K562 (cell line): ENCODE results near the gene CLEC2D. TPM values are rescaled to one million over a fixed set of nuclear protein-coding genes. Genes with fewer than 3 reads are reported as not detected.
"Not testable (repeated sequence)": the region's sequence is repeated elsewhere in the genome, so short reads cannot be mapped to it uniquely, and the experiment has no call there.

Source experiments
- ATAC-seq: fragments of 200-7000 bp; cut with Tn5 transposase; 3 replicates; pipeline ENCODE4 v1.9.1; 2020; ENCODE audit warnings: moderate library complexity
- BruUV-seq: library from RNA; stranded (reverse); fragments of 400-500 nt; replicated peaks from 2 replicates; lab custom pipeline; 2021; lab: Mats Ljungman, UMichigan
- CTCF ChIA-PET: fragments of 300-600 bp; formaldehyde crosslinking; extraction: SDS; loops from one replicate; lab custom pipeline; 2021; ENCODE audit warnings: low intra/inter-chr PET ratio; lab: Yijun Ruan, JAX
- POLR2A ChIA-PET: fragments of 300-600, 350-650 bp; sonication (Branson Sonifier 250); formaldehyde crosslinking; extraction: SDS; loops from one replicate; lab custom pipeline; 2021; ENCODE audit warnings: antibody characterized with exemption, inconsistent platforms; lab: Yijun Ruan, JAX
- DNase-seq, 4 experiments: peaks; one replicate each; pipeline versions ENCODE4 v3.0.0 to v3.0.0-alpha.2; 2011 to 2018; ENCODE audit warnings: low spot score in 3 of 4, mixed read lengths in 3 of 4; ENCODE audit errors: extremely low read depth in 1 of 4
- FAIRE-seq: peaks from 2 replicates; lab custom pipeline; 2011; peaks lifted over from hg19 to GRCh38; lab: Jason Lieb, UNC
- H2AFZ ChIP-seq: 2 replicates; pipeline ENCODE4 v1.6.0; 2011; ENCODE audit warnings: low read depth, low read length, control low read depth, inconsistent platforms
- H3K27ac ChIP-seq: fragments of 200-600 bp; 3 replicates; pipeline ENCODE4 v1.8.0; 2011; ENCODE audit warnings: low read depth, mild to moderate bottlenecking, control low read depth, inconsistent platforms, low read length, moderate library complexity, mixed read lengths; ENCODE audit errors: extremely low read depth
- H3K27me3 ChIP-seq, 2 experiments: fragments of 300-600 bp in 1 of 2; 2 replicates in 1 of 2; 3 replicates in 1 of 2; pipeline versions ENCODE4 v1.6.0 to v1.8.0; 2011; ENCODE audit warnings: inconsistent platforms in 2 of 2, low read length in 2 of 2, mild to moderate bottlenecking in 1 of 2, mixed read lengths in 1 of 2, moderate library complexity in 1 of 2; ENCODE audit not compliant: control insufficient read depth in 2 of 2, insufficient read depth in 2 of 2
- H3K36me3 ChIP-seq: fragments of 300-600 bp; 3 replicates; pipeline ENCODE4 v1.8.0; 2011; ENCODE audit warnings: mild to moderate bottlenecking, low read length, inconsistent platforms; ENCODE audit not compliant: control insufficient read depth, insufficient read depth
- H3K4me1 ChIP-seq, 2 experiments: fragments of 200-600 bp in 1 of 2; replicated peaks in 1 of 2; 2 replicates in 1 of 2; 3 replicates in 1 of 2; pipeline versions ENCODE4 v1.5.1 to v1.8.0; 2011; ENCODE audit warnings: inconsistent platforms in 2 of 2, low read length in 2 of 2, mild to moderate bottlenecking in 1 of 2, mixed read lengths in 1 of 2, moderate library complexity in 1 of 2; ENCODE audit not compliant: control insufficient read depth in 2 of 2, insufficient read depth in 2 of 2
- H3K4me2 ChIP-seq: 2 replicates; pipeline ENCODE4 v1.6.1; 2011; ENCODE audit warnings: low read length, control low read depth, inconsistent platforms, mixed read lengths; ENCODE audit not compliant: insufficient read depth
- H3K4me3 ChIP-seq: fragments of 200-600 bp; sonication (generic), shearing (Covaris generic); 2 replicates; pipeline ENCODE4 v1.5.1; 2016; ENCODE audit warnings: control low read depth, inconsistent platforms
- H3K79me2 ChIP-seq: fragments of 200-600 bp; 3 replicates; pipeline ENCODE4 v1.8.0; 2011; ENCODE audit warnings: low read length, inconsistent platforms; ENCODE audit not compliant: control insufficient read depth, insufficient read depth
- H3K9ac ChIP-seq, 2 experiments: 2 replicates each; pipeline versions ENCODE4 v1.6.0 to v1.6.1; 2011; ENCODE audit warnings: low read depth in 2 of 2, low read length in 2 of 2, control low read depth in 1 of 2, inconsistent platforms in 1 of 2, mild to moderate bottlenecking in 1 of 2, mixed read lengths in 1 of 2; ENCODE audit not compliant: insufficient read depth in 1 of 2
- H3K9me1 ChIP-seq: one replicate; pipeline ENCODE4 v1.6.0; 2011; ENCODE audit warnings: inconsistent platforms, mild to moderate bottlenecking, low read length, moderate library complexity; ENCODE audit not compliant: control insufficient read depth, insufficient read depth
- H3K9me3 ChIP-seq: replicated peaks from 2 replicates; pipeline ENCODE4 v1.5.1; 2011; ENCODE audit warnings: low read depth, low read length, inconsistent platforms; ENCODE audit not compliant: control insufficient read depth, insufficient read depth
- H4K20me1 ChIP-seq: replicated peaks from 2 replicates; pipeline ENCODE4 v1.6.1; 2011; ENCODE audit warnings: low read length, inconsistent platforms, mixed read lengths; ENCODE audit not compliant: control insufficient read depth, insufficient read depth
- BCOR ChIP-seq: fragments of 450-650 bp; IDR thresholded peaks from 2 replicates; pipeline ENCODE4 v1.6.1; 2016
- CBFB ChIP-seq: sonication (generic); formaldehyde crosslinking; IDR thresholded peaks from 2 replicates; pipeline ENCODE4 v1.4.0; 2020; ENCODE audit warnings: mild to moderate bottlenecking, missing genetic modification reagents
- CC2D1A ChIP-seq: fragments of 450-650 bp; IDR thresholded peaks from 2 replicates; pipeline ENCODE4 v1.6.1; 2017; ENCODE audit warnings: mild to moderate bottlenecking
- CHCHD3 ChIP-seq: fragments of 250-450 bp; sonication (Bioruptor Pico); IDR thresholded peaks from 2 replicates; pipeline ENCODE4 v2.1.2; 2022; ENCODE audit warnings: mild to moderate bottlenecking
- FOXK1 ChIP-seq: sonication (generic); formaldehyde crosslinking; IDR thresholded peaks from 2 replicates; pipeline ENCODE4 v1.8.0; 2022; ENCODE audit warnings: missing genetic modification reagents, mild to moderate bottlenecking, borderline replicate concordance
- KAT2B ChIP-seq: IDR thresholded peaks from one replicate; pipeline ENCODE4 v1.6.1; 2012; ENCODE audit warnings: low read depth, mild to moderate bottlenecking, control low read depth, inconsistent platforms, low read length, moderate library complexity
- MIER1 ChIP-seq: fragments of 450-650 bp; IDR thresholded peaks from 2 replicates; pipeline ENCODE4 v1.6.1; 2016; ENCODE audit warnings: antibody characterized with exemption, mild to moderate bottlenecking, low read depth
- SMARCC2 ChIP-seq: fragments of 450-650 bp; IDR thresholded peaks from 2 replicates; pipeline ENCODE4 v1.6.1; 2017; ENCODE audit warnings: antibody characterized with exemption, moderate library complexity, mild to moderate bottlenecking, low read depth
- SPI1 ChIP-seq: IDR thresholded peaks from 2 replicates; pipeline ENCODE4 v1.6.1; 2011; ENCODE audit warnings: low read depth, low read length, control low read depth, borderline replicate concordance
- SRSF9 ChIP-seq: fragments of 200-400 bp; formaldehyde crosslinking; IDR thresholded peaks from 2 replicates; pipeline ENCODE4 v1.6.1; 2017; ENCODE audit warnings: low read depth, low read length, borderline replicate concordance
- TAF15 ChIP-seq: fragments of 200-400 bp; formaldehyde crosslinking; IDR thresholded peaks from 2 replicates; pipeline ENCODE4 v1.6.1; 2017; ENCODE audit warnings: mild to moderate bottlenecking, low read depth, low read length, moderate library complexity
- ZC3H8 ChIP-seq: fragments of 450-650 bp; IDR thresholded peaks from 2 replicates; pipeline ENCODE4 v1.6.1; 2017
- ZNF140 ChIP-seq: fragments of 250-450 bp; sonication (Bioruptor Pico); IDR thresholded peaks from 2 replicates; pipeline ENCODE4 v1.8.0; 2021; ENCODE audit warnings: moderate library complexity, mild to moderate bottlenecking, inconsistent platforms
- ZNF146 ChIP-seq: IDR thresholded peaks from one replicate; pipeline ENCODE4 v1.6.1; 2018; ENCODE audit warnings: missing compliant biosample characterization; ENCODE audit not compliant: unreplicated experiment
- WGBS: fragments of 100-300 bp; shearing (Covaris generic); methylation state at CpG from one replicate; pipeline ENCODE4 v1.1.6; 2016; ENCODE audit warnings: low coverage, mixed read lengths; ENCODE audit not compliant: insufficient coverage; ENCODE audit errors: missing lambda C conversion rate; 5-methylcytosine and 5-hydroxymethylcytosine counted together
- in situ Hi-C: fragments of 300-500 bp; cut with MboI; formaldehyde crosslinking; loops from 4 replicates; pipeline ENCODE4 v1.15.0; 2018; ENCODE audit warnings: inconsistent platforms, mixed read lengths
- intact Hi-C: fragments of 100-400 bp; cut with micrococcal nuclease; formaldehyde crosslinking; loops from 2 replicates; pipeline ENCODE4 v1.14.2; 2022
- polyA plus RNA-seq, 8 experiments: library from polyadenylated mRNA; depleted of rRNA in 4 of 8; stranded (reverse) in 5 of 8; unstranded in 3 of 8; fragments of >200 nt; fragmentation: Nextera tagmentation in 2 of 8; fragmentation: Illumina TruSeq in 1 of 8; extraction: Ambion mirVana in 2 of 8; extraction: Trizol in 1 of 8; gene quantifications; 2 replicates each; pipeline versions ENCODE4 v1.2.1 to v1.2.3, GENCODE V29; 2011 to 2014; ENCODE audit warnings: inconsistent platforms in 1 of 8, missing spikeins in 1 of 8
- total RNA-seq, 7 experiments: library from RNA; depleted of rRNA in 6 of 7; stranded (reverse); fragments of >200 nt in 6 of 7; fragmentation: Illumina TruSeq in 2 of 7; extraction: Trizol in 2 of 7; gene quantifications; 2 replicates each; pipeline versions ENCODE4 v1.2.1 to v1.2.3, GENCODE V29; 2011 to 2021; ENCODE audit warnings: low replicate concordance in 1 of 7
- TF ChIP-seq, protein P1 (sequence below): fragments of 450-650 bp; IDR thresholded peaks from 2 replicates; pipeline ENCODE4 v1.6.1; 2017; ENCODE audit warnings: mild to moderate bottlenecking, moderate library complexity

CLEC2D gene
- total and polyA plus RNA-seq, 9 of the 15 experiments (the other 6 are each of a cell fraction or from before 2014, with no cell fraction given): 1.4 to 5.0 (median 2.2) TPM

DNA sequence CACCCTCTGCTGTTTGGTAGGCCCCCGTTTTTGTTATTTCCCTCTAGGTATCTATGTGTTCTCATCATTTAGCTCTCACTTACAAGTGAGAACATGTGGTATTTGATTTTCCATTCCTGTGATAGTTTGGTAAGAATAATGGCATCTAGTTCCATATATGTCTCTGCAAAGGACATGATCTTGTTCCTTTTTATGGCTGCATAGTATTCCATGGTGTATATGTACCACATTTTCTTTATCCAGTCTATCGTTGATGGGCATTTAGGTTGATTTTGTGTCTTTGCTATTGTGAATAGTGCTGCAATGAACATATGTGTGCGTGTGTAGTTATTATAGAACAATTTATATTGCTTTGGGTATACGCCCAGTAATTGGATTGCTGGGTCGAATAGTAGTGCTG is 35.0 kb downstream of the CLEC2D start:
- DNase-seq, H3K27me3 ChIP-seq, H3K9me3 ChIP-seq, H3K9me1 ChIP-seq, CTCF ChIA-PET, ATAC-seq, H3K36me3 ChIP-seq, FAIRE-seq, BruUV-seq, H3K9ac ChIP-seq, H3K4me3 ChIP-seq, H3K79me2 ChIP-seq, H2AFZ ChIP-seq, H3K4me2 ChIP-seq, POLR2A ChIA-PET, H3K4me1 ChIP-seq, H3K27ac ChIP-seq, H4K20me1 ChIP-seq: not testable (repeated sequence)
- in situ Hi-C loops: loop anchor here (25.0 kb wide), 1 partner anchor 242 kb away; no protein-coding TSS in a partner anchor
- intact Hi-C loops: loop anchor here (10.0 kb wide), 1 partner anchor 330 kb away; no protein-coding TSS in a partner anchor
- TF ChIP-seq ZNF146 (CRISPR knock-in tag) (peak; percentile 58), BCOR (0 out of 2 replicates have a peak, but pooled peaks have one; percentile 12)
- 52% methylated on average over 5 of the region's 5 CpGs for WGBS

DNA sequence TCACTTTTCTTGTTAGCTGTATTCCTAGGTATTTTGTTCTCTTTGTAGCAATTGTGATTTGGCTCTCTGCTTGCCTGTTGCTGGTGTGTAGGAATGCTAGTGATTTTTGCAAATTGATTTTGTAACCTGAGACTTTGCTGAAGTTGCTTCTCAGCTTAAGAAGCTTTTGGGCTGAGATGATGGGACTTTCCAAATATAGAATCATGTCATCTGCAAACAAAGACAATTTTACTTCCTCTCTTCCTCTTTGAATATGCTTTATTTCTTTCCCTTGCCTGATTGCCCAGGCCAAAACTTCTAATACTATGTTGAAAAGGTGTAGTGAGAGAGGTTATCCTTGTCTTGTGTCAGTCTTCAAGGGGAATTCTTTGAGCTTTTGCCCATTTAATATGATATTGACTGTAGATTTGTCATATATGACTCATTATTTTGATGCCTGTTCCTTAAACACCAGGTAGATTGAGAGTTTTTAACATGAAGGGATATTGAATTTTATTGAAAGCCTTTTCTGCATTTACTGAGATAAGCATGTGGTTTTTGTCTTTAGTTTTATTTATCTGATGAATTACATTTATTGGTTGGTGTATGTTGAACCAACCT is 36.7 kb downstream of the CLEC2D start:
- intact Hi-C loops (loop anchor here (10.0 kb wide), 1 partner anchor 331 kb away; no protein-coding TSS in a partner anchor), in situ Hi-C loops (loop anchor here (25.0 kb wide), 1 partner anchor 244 kb away; no protein-coding TSS in a partner anchor)
- POLR2A ChIA-PET: interaction anchor here (1.2 kb wide), 1 partner anchor 257 kb away, joined by 3 read pairs; no protein-coding TSS in a partner anchor
- Histone ChIP-seq H4K20me1 (no peaks in the 10 kb centered on the region), H3K4me3 (no peak overlapping the region), H3K36me3 (no peaks in the 10 kb centered on the region), H3K9me3 (no peaks in the 10 kb centered on the region), H3K27ac (no peak overlapping the region), H3K9ac (no peak overlapping the region), H3K9me1 (no peaks in the 10 kb centered on the region), H3K79me2 (no peaks in the 10 kb centered on the region), H2AFZ (no peak overlapping the region), H3K4me2 (no peak overlapping the region), H3K4me1 (no peaks in the 10 kb centered on the region; a peak in 1 of 5 replicates), H3K27me3 (no peaks in the 10 kb centered on the region)
- no peak for FAIRE-seq
- no peak for DNase-seq
- BruUV-seq: no TSS peak
- no peak for ATAC-seq
- CTCF ChIA-PET: interaction anchor here (0.6 kb wide), 1 partner anchor 1055 kb away, joined by 3 read pairs; no protein-coding TSS in a partner anchor
- TF ChIP-seq SRSF9 (no peak), MIER1 (no peak), TAF15 (no peak), ZC3H8 (no peak), ZNF140 (CRISPR knock-in tag) (no peak), CHCHD3 (CRISPR knock-in tag) (no peak), SMARCC2 (no peak), FOXK1 (no peak), SPI1 (no peak), KAT2B (no peak), CC2D1A (no peak), CBFB (no peak)
- TF ChIP-seq, protein P1, sequence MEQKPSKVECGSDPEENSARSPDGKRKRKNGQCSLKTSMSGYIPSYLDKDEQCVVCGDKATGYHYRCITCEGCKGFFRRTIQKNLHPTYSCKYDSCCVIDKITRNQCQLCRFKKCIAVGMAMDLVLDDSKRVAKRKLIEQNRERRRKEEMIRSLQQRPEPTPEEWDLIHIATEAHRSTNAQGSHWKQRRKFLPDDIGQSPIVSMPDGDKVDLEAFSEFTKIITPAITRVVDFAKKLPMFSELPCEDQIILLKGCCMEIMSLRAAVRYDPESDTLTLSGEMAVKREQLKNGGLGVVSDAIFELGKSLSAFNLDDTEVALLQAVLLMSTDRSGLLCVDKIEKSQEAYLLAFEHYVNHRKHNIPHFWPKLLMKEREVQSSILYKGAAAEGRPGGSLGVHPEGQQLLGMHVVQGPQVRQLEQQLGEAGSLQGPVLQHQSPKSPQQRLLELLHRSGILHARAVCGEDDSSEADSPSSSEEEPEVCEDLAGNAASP: no peak
